Renal cortical epithelial cell (primary cell): ENCODE data around the gene URAD. TPM values are rescaled to one million over a fixed set of nuclear protein-coding genes. Genes with fewer than 3 reads are reported as not detected.
A peak's percentile ranks its signal among the peaks of the same experiment; 100 is the strongest.
"Not testable (repeated sequence)": the region's sequence is repeated elsewhere in the genome, so short reads cannot be mapped to it uniquely, and the experiment has no call there.

Source experiments
- DNase-seq: peaks from one replicate; pipeline ENCODE4 v3.0.0-alpha.2; 2011; ENCODE audit warnings: low read depth
- total RNA-seq: library from RNA; depleted of rRNA; stranded (reverse); fragments of >200 nt; gene quantifications from 2 replicates; pipeline ENCODE4 v1.2.3, GENCODE V29; 2014

The URAD gene
- total RNA-seq, 1 donor from 2014 or later: not detected

DNA sequence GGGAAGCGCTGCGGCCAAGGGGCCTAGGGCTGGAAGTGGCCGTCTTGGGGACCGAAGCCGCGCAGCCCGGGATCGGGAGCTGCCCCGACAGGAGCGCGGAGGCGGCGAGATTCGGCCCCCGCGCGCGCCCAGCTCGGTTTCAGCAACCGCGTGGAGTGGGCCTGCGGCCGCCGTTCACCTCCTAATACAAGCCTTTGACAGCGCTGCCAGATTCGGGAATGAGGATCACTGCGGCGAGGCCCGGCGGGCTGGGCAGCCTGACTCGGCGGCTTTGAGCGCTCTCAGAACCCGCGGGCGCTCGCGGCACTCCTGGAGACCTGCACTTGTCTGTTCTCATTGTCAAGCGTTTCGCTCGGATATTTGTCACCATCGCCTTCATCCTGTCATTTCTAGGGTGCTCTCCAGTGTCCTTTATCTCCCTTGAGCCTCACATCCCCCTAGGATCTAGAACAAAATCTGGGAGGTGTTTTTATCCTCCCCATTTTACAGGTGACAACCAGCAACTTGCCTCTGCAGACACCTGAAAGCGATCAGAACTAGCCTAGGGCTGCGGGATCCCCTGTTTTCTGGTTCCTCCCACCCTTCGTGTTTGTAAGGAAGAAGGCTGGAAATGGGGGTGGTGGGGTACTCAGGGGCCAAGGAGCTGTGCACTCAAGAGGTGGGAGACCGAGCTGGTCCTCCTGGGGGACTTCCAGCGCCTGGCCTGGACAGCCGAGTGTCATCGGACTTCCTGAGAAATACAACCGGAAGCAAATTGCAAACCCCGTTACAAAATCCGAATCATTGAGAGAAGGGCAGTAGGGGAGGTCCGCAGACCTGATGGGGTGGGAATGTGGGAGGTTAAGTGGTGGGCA lies 17.9 kb downstream of the URAD start:
- DNase-seq: no peak

DNA sequence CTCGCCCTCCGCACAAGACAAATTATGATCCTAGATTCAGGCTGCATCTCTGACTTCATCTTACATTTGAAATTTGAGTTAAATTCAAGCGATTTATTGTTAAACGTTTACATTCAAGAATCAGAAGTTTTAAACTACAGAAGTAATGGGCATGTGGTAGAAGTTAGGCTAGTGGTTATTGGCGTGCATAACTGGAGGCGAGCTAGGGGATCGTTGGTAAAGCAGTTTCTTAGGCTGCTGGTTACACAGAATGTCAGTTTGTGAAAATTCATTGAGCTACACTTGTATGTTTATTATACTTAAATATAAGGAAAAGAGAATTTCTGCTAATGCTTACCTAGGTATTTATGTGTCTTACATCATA lies 18.6 kb downstream of the URAD start:
- no peak for DNase-seq

DNA sequence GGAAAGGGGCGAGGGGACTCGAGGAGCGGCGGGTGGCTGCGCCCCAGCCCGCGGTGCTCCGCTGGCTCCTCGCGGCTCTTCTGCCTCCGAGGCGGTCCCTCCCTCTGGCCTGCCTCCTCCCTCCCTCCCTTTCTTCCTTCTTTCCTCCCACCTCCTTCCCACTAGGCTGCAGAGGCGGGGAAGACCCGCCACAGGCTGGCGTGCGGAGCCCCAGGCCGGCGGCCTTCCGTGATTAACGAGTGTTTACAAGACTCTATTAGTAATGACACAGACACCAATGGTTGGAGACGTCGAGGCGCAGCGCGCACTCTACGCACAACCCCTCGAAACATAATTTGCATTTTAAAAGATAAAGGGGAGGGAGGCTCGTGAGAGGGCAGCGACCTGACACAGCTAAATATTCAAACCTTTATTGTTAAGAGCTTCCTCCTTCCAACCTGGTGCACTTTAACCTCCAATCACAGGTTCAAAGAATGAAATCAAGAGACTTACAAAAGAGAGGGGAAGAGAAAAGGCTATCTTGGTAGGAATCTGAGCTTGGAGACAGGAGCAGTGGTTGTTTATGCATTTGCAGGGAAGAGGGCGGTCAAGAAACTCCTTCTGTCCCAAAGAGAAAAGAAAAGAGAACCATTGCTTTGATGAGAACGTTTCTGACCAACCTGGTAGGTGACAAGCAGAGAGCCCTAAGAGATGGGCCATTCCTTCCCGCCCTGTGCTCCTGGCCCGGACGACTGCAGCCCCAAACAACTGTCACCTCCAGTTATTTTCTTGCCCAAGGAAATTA lies 19.2 kb downstream of the URAD start, which contains the start of gene CDX2:
CDX2 (minus strand) TSS at position 234 of the 784 bp plus-strand sequence. CDS start 309 bp downstream, outside the sequence.
- no peak for DNase-seq

DNA sequence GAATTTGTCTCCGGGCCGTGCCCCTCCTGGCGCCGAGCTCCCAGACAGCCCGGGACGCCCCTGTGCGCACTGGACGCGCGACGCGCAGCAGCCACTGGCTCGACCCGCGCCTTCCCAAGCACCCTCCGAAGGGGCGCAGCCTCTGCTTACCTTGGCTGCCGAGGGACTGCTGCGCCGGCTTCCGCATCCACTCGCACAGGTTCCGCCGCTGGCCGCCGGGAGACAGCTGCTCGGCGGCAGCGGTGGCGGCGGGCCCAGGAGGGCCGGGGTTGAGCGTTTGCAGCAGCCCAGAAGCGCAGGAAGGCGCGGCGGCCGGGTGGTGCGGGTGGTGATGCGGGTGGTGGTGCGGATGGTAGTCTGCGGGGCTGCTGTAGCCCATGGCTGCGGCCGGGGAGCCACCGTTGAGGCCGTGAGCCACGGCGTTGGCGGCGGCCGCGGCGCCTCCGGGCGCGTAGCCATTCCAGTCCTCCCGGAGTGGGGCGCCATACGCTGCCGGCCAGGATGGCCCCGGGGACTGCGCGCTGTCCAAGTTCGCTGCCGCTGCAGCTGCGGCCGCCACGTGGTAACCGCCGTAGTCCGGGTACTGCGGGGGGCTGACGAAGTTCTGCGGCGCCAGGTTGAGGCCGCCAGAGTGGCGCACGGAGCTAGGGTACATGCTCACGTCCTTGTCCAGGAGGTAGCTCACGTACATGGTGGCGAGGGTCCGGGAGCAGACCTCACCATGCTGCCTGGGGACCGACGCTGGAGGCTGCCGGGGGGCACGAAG lies 20.0 kb downstream of the URAD start:
- no peak for DNase-seq

DNA sequence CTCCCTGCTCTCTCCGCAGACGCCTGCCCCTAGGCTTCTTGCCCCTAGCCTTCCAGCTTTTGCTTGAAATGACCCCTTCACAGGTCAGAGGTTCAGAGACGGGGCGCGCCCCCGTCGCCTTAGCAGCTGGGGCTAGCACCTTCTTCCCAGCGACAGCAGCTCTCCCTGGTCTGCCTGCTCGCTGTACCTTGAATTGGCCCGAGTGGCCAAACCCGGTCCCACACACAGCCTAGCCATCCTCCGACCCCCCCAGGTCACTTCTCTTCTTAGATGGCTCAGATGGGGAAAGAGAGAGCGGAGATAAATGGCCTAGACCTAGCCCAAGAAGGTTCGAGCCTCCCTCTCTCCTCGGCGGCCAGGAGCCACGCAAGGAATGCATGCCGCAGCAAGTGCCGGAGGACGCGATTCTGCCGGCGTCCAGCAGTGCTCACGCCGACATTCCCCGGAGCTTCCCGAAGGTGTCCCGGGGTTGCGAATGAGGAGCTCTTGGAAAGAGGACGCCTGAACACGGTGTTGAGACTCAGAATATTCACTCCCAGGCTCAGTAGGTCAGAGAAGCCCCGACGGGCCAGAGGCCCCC lies 20.7 kb downstream of the URAD start:
- DNase-seq: no peak

DNA sequence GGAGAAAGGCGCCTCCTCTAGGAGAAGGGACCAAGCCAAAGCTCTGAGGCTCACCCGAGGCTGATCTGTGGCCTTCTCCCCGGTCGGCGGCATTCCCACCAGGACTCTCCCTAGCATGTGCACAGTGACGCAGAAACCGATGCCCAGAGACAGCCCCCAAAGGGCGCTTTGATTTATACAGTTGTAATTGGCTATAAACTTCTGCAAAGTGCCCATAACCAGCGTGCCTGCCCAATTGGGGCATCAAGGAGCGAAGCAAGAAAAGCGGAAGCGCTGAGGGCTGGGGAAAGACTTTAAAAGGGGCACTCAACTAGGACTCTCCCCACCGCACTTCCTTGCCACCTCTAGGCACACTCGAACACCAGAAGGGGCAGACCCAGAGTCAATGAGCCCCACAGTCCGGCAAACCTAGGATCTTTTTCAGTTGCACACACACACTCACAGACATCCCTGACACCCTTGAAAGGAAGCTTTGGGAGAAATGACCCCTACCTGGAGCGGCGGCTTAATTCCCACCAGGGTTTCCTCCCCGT lies 21.2 kb downstream of the URAD start:
- no peak for DNase-seq

DNA sequence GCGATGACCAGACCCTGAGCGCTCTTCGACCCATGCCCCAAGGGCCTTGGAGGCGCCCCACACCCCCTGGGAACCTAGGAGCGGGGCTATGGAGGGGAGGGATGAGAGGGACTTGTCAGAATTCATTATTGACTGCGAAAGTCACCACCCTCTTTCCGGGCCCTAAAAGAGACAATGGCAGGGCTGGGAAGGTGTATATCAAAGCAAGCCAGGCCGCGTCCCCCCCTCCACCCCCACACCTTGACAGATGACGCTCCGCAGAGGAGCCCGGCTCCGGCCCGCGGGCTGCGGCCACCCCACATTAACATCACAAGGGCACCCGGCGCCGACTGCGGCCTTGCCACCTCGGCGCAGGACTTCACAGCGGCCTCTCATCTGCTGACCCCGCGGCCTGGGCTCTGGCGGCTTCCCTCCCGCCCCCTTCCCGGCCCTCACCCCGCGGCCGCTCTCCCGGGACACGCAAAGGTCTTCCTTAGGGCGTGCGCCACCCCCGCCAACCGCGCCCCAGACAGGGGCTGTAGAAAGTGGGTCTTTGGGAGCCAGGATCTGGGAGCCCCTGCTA lies 21.8 kb downstream of the URAD start:
- no peak for DNase-seq

DNA sequence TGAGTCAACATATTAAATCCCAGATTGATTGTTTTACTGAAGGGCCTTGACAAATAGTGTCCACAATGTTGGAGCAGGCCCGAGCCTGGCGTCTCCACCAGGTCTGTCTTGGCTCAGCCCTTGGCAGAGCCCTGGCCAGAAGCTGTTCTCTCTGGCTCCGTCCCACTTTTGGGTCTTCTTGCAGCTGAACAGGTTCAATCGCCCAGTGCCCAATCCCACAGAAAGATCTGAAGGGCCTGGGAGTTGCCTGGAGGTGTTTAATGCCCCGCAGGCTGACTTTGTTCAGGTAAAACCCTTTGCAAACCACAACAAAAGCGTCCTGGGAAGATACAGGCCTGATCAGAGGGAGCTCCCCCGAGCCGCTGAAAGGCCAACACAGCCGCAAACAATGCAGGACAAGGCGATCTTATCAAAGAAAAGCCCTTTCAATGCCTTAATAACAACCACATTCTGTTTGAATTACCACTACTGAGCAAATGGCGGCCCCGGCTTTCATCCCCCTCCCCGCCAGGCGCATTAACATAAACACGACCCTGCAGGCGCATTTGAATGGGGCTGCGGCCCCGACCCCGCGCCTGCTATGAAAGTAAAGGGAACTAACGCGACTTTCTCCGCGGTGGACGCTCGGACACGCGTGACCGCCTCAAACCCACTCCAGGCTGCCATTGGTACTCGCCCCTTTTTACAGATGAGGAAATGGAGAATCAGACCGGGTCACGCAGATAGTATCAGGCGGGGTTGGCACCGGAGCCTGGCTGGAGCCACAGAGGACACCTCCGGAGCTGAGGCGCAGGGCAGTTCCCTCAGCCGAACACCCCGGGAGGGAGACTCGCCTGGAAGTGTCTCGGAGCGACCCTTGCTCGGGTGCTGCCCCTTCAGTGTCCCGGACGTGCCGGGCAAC lies 22.5 kb downstream of the URAD start:
- no peak for DNase-seq

DNA sequence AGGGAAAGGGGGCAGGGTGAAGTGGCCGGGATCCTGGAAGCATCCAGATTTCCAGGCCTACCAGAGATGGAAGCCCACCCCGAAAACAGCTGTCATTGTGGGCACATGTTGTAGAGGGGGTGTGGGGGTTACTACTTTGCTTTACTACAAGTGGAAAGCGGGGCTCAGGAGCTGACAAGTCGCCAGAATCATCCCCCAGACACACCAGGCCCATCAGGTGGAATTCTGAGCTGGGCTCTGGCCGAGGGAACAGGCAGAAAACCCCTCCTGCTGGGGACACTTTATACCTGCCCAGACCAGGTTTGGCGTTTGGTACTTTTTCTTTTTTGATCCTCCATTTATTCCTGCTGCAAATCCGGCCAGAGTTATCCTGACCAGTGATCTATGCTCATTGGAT lies 23.2 kb downstream of the URAD start:
- DNase-seq: no peak

DNA sequence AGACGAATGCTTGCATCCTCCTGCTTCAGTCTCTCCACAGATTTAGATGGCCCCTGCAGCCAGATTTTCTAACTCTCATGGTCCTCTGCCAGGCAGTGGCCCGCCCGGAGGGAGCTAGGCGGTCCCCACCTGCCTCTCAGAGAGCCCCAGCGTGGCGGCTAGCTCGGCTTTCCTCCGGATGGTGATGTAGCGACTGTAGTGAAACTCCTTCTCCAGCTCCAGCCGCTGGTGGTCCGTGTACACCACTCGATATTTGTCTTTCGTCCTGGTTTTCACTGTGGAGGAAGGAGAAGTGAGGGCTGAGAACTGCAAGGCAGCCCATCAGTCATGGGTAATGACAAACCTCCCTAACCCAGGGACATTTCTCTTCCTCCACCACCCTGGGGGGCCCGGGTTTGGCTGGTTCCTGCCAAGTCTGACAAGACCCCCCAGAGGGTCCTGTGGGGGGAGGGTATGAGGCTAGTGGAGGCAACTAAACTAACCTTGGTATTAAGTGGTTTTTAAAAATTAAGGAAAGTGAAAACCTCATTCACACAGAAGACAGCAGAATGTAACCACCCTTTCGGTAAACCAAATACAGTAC lies 23.7 kb downstream of the URAD start:
- DNase-seq: no peak

DNA sequence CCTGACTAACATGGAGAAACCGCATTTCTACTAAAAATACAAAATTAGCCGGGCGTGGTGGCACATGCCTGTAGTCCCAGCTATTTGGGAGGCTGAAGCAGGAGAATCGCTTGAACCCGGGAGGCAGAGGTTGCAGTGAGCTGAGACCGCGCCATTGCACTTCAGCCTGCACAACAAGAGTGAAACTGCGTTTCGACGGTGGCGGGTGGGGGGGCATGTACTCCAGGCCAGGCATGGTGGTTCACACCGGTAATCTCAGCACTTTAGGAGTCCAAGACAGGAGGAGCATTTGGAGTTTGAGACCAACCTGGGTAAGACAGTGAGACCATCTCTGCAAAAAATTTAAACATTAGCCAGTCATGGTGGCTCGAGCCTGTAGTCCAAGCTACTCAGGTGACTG lies 24.3 kb downstream of the URAD start:
- DNase-seq: not testable (repeated sequence)

DNA sequence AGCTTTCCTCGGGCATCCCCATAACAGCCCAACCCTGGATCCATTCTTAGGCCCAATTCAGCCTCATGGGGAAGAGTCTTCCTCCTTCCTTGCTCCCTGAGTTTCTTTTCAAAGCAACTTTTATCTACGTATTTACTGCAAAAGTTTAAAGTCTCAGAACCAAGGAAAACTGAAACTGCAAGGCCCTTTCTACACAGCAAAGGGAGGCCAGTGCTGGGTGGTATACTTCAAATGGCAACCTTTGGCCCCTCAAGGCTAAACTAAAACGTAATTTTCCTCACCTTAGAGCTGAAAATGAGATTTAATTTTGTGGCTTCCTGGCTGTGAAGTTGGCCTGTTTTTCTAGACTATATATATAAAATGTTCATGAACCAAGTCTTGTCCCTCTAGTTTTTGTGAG lies 25.0 kb downstream of the URAD start:
- no peak for DNase-seq

DNA sequence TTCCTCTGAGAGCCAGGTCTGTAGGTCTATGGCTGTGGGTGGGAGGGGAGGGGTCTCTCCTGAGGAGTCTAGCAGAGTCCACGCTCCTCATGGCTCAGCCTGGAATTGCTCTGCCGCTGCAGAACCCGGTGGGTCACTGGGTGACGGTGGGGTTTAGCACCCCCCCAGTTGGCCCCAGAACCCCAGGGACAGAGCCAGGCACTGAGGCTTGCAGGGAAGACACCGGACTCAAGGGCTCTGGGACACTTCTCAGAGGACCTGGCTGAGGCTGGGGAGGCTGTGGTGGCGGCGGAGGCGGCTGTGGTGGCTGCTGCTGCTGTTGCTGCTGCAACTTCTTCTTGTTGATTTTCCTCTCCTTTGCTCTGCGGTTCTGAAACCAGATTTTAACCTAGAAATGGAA lies 25.5 kb downstream of the URAD start:
- no peak for DNase-seq

DNA sequence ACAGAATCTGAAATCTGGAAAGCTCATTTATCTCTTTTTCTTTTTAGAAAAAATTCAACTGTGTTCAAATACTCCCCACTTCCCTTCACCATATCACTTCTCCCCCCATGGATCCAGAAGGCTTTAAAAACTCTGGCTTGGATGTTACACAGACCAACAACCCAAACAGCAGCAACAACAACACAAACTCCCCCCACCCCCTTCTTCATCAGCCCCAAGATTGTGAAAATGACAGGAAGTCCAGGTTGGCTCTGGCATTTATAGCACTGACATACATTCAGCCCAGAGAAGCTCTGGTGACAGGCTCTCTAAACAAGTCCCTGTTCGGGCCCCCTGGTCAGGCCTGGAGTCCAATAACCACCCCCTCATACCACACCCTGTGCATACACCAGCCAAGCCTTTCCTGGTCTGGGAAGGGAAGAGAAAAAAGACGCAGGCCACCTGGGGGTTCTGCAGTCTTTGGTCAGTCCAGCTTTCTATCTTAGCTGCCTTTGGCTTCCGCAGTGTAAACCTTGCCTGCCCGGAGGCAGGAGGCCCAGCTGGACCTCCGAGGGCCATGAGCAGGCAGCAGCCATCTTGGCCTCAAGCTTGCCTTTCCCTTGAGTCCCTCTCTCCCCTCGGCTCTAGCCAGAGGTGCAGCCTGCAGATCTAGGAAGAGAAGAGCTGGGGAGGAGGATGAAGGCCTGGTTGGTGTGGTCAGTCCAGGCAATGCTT lies 26.2 kb downstream of the URAD start:
- DNase-seq: no peak

DNA sequence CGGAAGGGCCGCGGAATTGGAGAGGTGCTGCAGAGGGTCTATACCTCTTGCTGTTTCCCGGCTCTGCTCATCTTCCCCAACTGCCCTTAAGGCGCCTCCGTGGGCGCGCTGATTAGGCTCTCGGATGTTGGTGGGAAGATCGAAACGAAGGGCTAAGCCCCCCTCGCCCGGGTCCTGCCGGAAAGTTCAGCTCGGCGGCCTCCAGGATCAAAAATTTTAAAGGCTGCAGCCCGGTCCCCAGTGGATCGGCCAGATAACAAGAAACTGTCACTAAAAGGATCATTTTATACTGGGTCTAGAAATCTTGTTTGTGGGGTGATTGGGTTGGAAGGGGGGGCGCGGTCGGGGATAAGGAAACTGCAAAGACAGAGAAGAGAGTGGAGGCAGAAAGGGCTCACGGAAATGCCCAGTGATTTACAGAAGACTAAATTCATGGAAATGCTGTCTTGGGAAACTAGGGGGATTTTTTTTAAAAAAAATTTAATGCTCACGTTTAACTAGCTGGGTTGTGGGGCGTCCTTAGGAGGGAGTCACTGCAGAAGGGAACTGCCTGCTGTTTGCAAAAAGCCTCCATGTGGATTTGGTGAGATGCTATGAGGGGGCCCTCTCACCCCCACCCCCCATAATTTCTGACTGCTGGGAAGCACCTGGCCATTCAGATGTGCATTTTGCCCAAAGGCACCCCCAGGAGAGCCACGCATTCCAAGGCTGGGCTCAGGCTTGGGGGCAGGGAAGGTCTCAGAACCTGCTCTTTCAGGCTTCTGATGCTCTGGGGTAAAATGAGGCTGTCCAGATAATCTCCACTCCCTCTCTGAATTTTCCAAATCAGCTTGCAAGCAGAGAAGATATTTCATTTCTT lies 27.0 kb downstream of the URAD start:
- no peak for DNase-seq

DNA sequence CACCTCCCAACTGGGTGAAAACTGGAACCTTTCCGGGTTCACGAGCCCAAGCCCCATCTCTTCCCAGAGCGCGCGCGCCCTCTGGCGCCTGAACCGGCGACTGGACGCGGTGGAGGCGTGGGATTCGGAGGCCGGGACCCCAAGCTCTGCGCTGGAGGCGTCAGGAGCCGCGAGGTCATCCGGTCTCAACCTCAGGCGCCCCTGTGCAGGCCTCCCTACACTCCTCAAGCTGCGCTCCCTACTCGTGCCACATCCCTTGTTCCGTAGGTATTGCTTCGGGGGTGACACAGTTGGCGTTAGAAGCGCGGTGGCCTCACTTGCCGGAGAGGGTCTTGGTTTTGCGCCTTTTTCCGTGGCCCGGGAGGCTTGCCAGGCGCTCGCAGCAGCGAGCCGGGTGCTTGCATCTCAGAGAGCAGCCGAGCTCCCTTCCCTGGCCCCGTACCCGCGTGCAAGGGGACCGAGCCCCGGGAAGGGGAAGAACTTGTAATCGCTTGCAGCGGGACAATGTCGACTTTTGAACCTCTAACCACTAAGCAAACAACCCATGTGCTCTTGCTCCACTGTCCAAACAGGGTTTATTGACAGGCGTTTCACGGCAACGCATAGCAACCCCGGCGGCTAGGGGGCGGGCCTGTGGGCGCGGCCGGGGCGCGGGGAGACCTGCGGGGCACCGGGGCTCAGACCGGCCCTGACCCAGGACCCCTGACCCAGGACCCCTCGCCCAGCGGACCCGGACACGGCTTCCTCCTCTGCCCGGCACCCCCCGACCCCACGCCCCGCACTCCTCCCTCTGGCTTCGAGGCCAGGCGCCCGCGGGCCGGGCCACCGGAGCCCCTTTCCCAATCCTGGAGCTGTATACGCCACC lies 27.9 kb downstream of the URAD start:
- peak; percentile 65 for DNase-seq

DNA sequence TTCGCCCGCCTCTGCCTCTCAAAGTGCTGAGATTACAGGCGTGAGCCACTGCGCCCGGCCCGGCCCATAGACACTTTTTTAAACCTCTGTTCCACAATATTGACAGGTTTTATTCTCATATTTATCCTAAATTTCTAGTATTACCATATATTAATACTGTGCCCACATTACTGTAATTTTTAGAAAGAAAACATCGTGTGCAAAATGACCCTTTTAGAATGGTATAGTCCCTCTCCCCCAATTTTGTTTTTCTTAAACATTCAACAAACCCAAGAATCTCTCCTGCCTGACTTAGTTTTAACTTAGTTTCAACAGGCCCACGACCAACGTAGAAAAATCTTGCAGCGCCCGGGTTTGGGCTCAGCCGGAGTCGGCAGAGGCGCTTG lies 28.5 kb downstream of the URAD start:
- no peak for DNase-seq
